Ramos (cell line): ENCODE data around the gene SOD2.
"Not testable (repeated sequence)": the region's sequence is repeated elsewhere in the genome, so short reads cannot be mapped to it uniquely, and the experiment has no call there.

ENCODE experiments used
- in situ Hi-C: fragments of 300-500 bp; cut with MboI; formaldehyde crosslinking; loops from one replicate; pipeline ENCODE4 v1.14.3; 2022; ENCODE audit warnings: low sequenced_read_pairs; ENCODE audit not compliant: unreplicated experiment

Gene SOD2

DNA sequence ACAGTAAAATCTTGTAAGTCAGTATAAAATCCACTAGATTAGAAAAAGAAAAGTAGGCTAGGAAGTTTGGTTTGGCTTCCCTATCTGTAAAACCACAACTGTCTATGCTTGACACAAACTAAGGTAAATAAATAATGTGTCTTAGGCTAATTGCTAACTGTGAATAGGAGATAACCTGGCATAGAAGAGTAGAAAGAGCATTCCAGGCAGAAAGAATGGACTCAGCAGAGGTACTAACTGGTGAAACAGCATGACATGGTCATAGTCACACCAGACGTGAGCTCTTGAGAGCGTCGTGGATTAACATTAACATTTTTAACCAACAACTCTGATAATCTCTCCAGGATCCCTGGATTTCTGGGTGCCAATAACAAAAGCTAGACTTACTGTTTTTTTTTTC, 25.6 kb upstream of the SOD2 start:
- in situ Hi-C loops, result no loop called here

GRCh38 chr6:159716247-159717096, 23.4 kb upstream of the SOD2 start:
- in situ Hi-C loops, result no loop called here

- in situ Hi-C loops, result no loop called here
Observed at GRCh38 chr6:159715605-159716004, 22.6 kb upstream of the SOD2 start.

- in situ Hi-C loops, result no loop called here
Observed at GRCh38 chr6:159715166-159715565, 22.1 kb upstream of the SOD2 start.

DNA sequence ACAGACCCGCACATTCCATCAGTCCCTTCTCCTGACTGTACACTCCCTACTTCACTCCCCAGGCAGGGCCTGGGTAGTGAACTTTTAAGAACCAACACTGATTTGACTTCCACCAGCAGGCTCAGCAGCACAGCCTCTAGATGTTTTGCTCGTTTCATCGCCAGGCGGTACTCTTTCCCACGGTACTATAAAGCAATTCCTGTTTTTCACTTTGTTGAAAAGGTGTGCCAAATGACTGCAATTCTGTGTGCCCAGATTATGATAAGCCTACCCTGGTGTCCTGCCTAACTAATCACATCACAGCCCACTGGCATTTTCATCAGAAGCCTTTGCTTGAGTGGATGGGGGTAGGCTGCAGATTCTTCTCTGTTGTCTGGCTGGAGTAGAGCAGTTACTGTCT, 21.4 kb upstream of the SOD2 start:
- in situ Hi-C loops, result no loop called here

DNA sequence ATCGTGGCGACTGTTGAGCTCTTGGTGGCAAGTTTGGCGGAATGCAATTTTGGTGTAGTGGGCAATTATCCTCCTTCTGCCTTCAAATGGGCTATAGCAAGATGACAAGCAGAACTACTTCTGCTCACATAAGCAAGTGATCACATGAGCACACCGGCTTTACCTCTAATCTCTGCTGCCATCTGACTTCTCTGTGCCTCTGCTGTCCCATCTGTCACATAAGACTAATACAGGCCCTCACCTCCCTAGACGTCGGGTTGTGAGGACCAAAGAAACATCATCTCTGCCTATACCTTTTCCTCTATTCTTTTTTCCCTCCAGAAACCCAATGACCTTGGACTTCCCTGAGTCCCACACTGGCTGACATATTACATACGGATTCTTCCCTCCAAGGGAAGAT, 20.9 kb upstream of the SOD2 start:
- in situ Hi-C loops, result no loop called here

DNA sequence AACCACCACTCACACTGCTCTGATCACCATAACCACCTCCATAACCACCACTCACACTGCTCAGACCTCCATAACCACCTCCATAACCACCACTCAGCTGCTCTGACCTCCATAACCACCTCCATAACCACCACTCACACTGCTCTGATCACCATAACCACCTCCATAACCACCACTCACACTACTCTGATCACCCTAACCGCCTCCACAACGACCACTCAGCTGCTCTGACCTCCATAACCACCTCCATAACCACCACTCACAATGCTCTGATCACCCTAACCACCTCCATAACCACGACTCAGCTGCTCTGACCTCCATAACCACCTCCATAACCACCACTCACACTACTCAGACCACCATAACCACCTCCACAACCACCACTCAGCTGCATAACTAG, 19.3 kb upstream of the SOD2 start:
- in situ Hi-C loops, result not testable (repeated sequence)

- in situ Hi-C loops, result not testable (repeated sequence)
Observed at GRCh38 chr6:159710603-159711002, 17.6 kb upstream of the SOD2 start.

DNA sequence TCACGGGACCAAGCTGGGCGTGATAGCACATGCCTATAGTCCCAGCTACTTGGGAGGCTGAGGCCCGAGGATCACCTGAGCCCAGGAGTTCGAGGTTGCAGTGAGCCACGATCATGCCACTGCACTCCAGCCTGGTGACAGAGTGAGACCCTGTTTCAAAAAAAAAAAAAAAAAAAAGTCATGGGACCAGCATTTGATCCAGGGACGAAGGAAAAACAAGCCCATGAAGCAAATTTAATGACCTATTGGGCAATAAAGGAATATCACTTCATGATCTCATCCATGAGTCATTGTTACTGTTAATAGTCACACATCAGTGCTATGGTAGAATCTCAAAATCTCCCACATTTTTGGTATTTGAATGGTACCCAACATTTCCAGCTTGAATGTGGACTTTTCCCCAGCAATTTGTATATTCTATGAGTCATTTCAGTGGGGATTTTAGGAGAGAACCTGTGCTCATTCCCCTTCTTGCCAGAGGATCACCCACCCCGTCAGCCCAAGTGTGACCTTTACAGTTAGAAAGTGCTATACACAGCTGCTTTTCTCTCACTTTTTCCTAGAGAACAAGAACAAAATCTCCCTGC, 8.5 kb upstream of the SOD2 start:
- in situ Hi-C loops, result no loop called here

GRCh38 chr6:159700970-159701369, 7.9 kb upstream of the SOD2 start:
- in situ Hi-C loops, result no loop called here

DNA sequence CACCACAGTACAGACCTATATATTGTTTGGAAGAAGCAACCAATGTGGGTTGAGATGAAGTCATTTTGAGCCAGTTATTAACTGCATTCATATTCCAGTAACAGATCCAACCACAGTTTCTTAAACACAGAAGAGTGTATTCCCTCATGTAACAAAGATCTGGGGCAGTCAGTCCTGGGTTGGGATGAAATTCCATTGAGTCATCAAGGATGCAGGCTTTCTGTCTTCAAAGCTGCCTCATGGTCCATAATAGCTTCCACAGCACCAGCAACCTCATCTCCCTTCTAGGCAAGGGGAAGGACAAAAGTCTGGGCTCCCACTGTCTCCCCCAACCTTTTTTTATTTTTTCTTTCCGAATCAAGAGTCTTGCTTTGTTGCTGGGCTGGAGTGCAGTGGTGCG, 2.9 kb upstream of the SOD2 start:
- in situ Hi-C loops, result loop anchor here (25.0 kb wide), 1 partner anchor 741 kb away; no protein-coding TSS in a partner anchor

DNA sequence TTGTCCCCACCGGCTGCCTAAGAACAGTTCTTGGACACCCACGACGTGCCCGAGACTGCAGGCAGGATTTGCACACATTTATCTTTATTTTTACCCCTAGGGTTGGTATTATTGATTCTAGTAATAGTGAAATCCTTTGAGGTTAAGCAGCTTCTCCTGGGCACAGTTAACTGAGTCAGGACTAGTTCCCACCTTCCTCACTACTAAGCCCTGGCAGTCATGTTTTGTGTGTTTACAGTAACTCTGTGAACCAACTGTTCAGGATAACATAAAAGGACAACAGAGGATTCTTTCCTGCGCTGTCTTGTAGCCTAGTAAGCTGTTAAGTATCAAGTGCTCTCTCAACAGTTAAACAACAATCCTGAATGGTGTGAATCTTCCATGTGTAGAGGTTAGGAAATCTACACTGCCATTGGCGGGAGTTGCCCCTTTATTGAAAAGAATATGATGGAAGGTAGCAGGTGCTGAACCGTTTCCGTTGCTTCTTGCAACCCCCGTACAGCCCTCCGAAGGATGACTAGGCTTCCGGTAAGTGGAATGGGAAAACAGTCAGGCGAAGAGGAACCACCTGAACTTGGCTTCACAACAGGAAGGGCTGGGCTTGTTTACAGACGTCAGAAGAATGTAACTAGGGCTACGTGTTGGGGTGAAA, 979 bp upstream of the SOD2 start:
- in situ Hi-C loops, result loop anchor here (25.0 kb wide), 1 partner anchor 743 kb away; no protein-coding TSS in a partner anchor

DNA sequence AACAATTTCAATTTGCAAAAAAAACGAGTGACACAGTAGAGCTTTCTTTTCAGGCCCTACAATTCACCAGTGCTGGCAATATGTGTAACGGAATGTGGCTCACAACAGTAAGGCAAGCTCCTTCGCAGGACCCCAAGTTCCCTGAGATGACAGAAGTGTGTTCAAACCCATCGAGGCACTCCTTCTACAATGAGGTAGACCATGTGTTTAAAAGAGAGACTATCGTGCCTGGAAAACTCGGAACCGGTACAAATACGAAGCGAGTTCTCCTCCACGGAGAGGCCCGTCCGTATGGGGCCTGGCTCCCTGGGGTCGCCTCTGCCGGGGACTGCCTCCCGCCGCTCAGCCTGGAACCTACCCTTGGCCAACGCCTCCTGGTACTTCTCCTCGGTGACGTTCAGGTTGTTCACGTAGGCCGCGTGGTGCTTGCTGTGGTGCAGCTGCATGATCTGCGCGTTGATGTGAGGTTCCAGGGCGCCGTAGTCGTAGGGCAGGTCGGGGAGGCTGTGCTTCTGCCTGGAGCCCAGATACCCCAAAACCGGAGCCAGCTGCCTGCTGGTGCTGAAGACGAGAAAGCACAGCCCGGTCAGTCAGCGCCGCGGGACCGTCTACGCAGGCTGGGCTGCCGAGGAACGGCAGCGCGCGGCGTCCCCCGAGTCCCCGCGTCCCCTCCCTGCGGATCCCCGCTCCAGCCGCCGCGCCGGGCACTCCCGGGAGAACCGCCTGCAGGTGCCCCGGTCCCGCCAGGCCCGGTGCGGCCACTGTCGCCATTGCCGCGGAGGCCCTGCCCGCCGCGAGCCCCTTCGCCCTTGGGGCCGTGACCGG, 526 bp downstream of the SOD2 start:
- in situ Hi-C loops, result loop anchor here (25.0 kb wide), 1 partner anchor 745 kb away; no protein-coding TSS in a partner anchor

GRCh38 chr6:159691963-159692287, 1.1 kb downstream of the SOD2 start:
- in situ Hi-C loops, result loop anchor here (25.0 kb wide), 1 partner anchor 745 kb away; no protein-coding TSS in a partner anchor

GRCh38 chr6:159691133-159691962, 1.7 kb downstream of the SOD2 start:
- in situ Hi-C loops, result loop anchor here (25.0 kb wide), 1 partner anchor 746 kb away; no protein-coding TSS in a partner anchor

GRCh38 chr6:159690135-159690534, 2.9 kb downstream of the SOD2 start:
- in situ Hi-C loops, result loop anchor here (25.0 kb wide), 1 partner anchor 747 kb away; no protein-coding TSS in a partner anchor

DNA sequence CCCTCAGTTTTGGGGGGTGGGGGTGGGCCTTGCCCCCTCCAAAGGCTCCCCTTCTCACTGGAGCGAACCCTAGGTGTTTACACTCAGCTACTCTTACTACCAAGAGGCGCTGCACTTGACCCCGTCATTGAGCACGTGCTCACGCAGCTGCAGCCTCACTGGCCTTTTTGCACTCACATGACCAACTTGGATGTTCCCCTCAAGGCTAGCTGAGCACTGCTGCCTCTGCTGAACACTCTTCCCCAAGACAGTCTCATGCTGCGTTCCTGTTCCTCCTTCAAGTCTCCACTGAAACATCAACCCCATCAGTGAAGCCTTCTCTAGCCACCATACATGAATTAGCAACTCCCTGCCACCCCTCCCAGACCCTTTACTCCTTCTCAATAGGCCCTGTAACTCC, 4.0 kb downstream of the SOD2 start:
- in situ Hi-C loops, result loop anchor here (25.0 kb wide), 1 partner anchor 748 kb away; no protein-coding TSS in a partner anchor

- in situ Hi-C loops, result loop anchor here (25.0 kb wide), 1 partner anchor 749 kb away; no protein-coding TSS in a partner anchor
Observed at GRCh38 chr6:159688266-159688905, 4.7 kb downstream of the SOD2 start.

DNA sequence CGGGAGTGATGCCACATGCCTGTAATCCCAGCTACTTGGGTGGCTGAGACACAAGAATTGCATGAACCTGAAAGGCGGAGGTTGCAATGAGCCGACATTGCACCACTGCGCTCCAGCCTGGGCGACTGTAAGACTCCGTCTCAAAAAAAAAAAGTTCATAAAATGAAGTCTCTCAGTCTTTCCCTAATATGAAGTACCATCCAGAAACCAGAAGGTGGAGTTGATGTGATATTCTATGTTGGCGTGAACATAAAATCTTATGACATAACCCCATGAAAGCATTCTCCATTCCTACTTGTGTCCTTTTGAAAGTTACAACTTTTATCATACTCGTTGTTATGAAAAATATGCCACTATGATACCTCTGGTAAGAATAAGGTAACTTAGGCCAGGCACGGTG, 5.7 kb downstream of the SOD2 start:
- in situ Hi-C loops, result loop anchor here (25.0 kb wide), 1 partner anchor 750 kb away; no protein-coding TSS in a partner anchor
